GM20000 (cell line): Measurements from ENCODE around the gene LEMD3.

ENCODE experiments used
- DNase-seq: peaks from one replicate; pipeline ENCODE4 v3.0.0; 2012; ENCODE audit warnings: low spot score
- TF ChIP-seq, protein P1 (sequence below): IDR thresholded peaks from 2 replicates; pipeline ENCODE4 v1.5.1; 2012; ENCODE audit warnings: mild to moderate bottlenecking, control low read depth; ENCODE audit errors: extremely low read depth, missing control alignments

The LEMD3 gene

DNA sequence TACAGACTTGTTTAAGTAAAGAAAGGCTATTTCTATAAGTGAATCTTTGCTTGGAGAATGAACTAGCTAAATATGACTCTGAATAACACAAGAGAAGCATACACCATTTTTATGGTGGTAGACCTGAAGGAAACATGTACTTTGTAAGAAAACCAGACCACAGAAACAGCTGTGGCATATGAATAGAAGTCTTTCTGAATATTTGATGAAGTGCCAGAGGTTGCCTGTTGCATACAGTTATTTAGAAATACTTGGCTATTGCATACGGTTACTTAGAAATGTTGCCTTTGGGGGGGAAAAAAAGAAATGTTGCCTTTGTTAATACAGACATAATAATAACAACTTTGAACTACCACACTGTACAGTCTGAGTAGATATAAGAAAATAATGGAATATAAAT, 16.8 kb upstream of the LEMD3 start:
- no peak for DNase-seq
- TF ChIP-seq, protein P1, sequence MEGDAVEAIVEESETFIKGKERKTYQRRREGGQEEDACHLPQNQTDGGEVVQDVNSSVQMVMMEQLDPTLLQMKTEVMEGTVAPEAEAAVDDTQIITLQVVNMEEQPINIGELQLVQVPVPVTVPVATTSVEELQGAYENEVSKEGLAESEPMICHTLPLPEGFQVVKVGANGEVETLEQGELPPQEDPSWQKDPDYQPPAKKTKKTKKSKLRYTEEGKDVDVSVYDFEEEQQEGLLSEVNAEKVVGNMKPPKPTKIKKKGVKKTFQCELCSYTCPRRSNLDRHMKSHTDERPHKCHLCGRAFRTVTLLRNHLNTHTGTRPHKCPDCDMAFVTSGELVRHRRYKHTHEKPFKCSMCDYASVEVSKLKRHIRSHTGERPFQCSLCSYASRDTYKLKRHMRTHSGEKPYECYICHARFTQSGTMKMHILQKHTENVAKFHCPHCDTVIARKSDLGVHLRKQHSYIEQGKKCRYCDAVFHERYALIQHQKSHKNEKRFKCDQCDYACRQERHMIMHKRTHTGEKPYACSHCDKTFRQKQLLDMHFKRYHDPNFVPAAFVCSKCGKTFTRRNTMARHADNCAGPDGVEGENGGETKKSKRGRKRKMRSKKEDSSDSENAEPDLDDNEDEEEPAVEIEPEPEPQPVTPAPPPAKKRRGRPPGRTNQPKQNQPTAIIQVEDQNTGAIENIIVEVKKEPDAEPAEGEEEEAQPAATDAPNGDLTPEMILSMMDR = no peak

DNA sequence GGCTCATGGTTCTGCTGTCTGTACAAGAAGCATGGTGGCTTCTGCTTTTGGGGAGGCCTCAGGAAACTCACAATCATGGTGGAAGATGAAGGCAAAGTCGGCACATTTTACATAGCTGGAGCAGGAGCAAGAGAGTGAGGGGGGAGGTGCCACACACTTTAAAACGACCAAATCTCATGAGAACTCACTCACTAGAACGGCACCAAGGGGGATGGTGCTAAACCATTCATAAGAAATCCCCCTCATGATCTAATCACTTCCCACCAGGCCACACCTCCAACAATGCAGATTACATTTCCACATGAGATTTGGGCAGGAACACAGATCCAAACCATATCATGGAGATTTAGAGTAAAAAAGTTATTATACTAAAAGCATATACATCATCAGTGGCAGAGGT, 13.6 kb upstream of the LEMD3 start:
- DNase-seq = no peak
- TF ChIP-seq, protein P1 = no peak

DNA sequence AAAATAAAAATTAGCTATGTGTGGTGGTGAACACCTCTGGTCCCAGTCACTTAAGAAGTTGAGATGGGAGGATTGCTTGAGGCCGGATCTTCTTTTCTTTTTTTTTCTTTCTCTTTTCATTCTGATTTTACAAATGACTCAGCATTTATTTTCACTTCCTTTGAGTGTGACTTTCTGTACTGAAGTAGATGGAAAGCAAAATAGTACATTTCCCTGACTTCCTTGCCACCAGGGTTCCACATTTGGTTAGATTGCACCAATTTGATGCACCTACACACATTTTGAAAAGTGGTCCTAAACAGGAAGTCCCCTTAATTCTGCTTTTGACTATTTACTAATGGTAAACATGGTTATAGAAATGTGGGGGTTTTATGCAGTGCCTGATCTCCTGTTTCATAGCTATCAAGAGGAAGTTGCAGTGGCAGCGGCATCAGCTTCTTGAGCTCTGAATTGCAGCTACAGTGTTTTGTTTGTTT, 13.0 kb upstream of the LEMD3 start:
- TF ChIP-seq, protein P1 = no peak
- peak; percentile 54 for DNase-seq

DNA sequence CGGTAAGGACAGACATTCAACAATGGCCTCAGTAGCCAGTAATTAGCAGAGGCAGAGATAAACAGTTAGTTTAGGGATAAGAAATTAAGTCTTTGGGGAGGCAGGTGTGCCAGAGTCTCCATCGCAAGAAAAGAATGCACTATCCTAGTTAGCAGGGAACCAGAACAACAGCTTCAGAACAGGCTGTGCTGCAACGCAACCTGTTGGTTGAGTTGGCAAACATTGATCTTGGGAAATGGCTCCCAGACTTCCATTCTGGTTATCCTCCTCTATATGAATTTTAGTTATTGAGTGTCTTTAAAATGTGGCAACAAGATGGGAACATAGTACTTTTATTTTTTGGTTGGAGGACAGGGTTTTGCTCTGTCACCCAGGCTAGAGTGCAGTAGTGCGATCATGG, 12.3 kb upstream of the LEMD3 start:
- no peak for DNase-seq
- TF ChIP-seq, protein P1 = no peak

- DNase-seq = peak; percentile 18
- TF ChIP-seq, protein P1 = no peak
Observed at GRCh38 chr12:65162609-65163008, 6.8 kb upstream of the LEMD3 start.

DNA sequence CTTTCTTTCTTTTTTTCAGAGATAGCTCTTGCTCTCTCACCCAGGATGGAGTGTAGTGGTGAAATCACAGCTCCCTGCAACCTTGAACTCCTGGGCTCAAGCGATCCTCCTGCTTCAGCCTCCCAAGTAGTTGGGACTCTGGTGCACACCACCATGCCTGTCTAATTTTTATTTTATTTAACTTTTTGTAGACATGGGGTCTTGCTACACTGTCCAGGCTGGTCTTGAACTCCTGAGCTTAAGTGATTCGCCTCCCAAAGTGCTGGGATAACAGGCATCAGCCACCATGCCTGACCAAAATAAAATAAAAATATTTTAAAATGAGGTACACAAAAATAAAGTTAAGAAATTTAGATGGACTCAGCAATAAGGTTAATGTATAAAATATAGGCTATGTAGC, 5.1 kb upstream of the LEMD3 start:
- no peak for DNase-seq
- TF ChIP-seq, protein P1 = no peak

DNA sequence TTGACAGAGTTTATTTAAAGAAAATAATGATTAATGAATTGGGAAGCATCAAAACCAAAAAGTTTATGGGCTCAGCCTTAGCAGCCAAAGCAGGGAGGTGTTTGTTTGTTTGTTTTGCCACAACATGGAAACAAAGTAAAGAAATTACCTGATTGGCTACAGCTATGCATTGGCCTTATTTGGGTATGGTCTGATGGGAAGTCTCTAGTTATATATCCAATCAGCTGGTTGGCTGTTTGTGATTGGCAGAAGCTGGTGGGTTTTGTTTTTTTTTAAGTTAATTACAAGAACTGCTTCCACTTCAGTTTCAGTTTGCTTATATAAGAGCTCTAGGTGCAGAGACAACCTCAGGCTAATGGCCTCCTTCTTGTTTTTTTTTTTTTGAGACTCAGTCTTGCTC, 4.6 kb upstream of the LEMD3 start:
- TF ChIP-seq, protein P1 = no peak
- DNase-seq = no peak
